Vagina (tissue), 2 donors: Measurements from ENCODE around the gene TNFAIP3.
A peak's percentile ranks its signal among the peaks of the same experiment; 100 is the strongest.

ENCODE experiments used
- POLR2A ChIP-seq, 2 donors: fragments of 450-650 bp; IDR thresholded peaks; one replicate each; pipeline ENCODE4 v1.6.1; 2017; ENCODE audit warnings: antibody characterized with exemption in 2 of 2, mild to moderate bottlenecking in 2 of 2, moderate library complexity in 2 of 2
- POLR2AphosphoS5 ChIP-seq, 2 donors: sonication (generic); formaldehyde crosslinking; IDR thresholded peaks; one replicate each; pipeline ENCODE4 v1.9.0; 2017; ENCODE audit warnings: antibody characterized with exemption in 2 of 2, mild to moderate bottlenecking in 2 of 2, low read depth in 1 of 2; ENCODE audit not compliant: insufficient read depth in 1 of 2
- TF ChIP-seq, protein P1 (sequence below), 3 experiments: fragments of 450-650 bp in 2 of 3; fragments of 200-600 bp in 1 of 3; sonication (generic) in 1 of 3; IDR thresholded peaks; one replicate each; pipeline ENCODE4 v1.5.1; 2017 to 2019; ENCODE audit warnings: antibody characterized with exemption in 3 of 3, mild to moderate bottlenecking in 2 of 3, moderate library complexity in 2 of 3

DNA sequence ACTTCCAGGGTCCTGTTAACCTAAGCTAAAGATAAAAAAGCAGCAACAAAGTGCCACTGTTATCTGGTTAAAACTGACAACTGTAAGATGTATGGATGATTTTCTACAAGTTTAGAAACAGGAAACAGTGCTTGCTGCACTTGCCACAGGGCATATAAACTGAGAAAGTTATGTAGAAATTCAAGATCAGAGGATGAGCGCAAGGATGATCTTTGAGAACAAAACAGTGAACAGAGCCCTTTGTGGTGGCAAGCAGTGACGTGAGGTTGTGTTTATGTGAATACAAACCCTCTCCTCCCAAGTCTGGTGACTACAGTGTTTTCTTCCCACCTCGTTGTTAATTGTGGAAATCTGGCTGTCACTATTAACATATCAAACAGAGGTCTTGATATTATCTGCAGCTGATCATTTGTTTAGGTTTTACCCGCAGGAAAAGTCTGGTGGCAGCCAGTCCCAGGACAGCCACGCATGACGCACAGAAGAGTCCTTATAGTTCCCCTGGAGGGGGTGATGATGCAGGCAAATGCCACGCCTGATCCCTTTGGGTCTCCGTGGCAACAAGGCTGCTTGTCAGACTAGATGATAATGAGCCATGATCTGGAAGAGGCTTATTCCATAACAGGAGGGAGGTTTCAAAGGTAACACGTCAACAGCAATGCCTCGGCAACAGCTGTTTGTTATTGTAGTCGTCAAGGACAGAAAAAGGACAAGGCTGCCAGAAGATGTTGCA, 43.1 kb upstream of the TNFAIP3 start:
- TF ChIP-seq, protein P1, sequence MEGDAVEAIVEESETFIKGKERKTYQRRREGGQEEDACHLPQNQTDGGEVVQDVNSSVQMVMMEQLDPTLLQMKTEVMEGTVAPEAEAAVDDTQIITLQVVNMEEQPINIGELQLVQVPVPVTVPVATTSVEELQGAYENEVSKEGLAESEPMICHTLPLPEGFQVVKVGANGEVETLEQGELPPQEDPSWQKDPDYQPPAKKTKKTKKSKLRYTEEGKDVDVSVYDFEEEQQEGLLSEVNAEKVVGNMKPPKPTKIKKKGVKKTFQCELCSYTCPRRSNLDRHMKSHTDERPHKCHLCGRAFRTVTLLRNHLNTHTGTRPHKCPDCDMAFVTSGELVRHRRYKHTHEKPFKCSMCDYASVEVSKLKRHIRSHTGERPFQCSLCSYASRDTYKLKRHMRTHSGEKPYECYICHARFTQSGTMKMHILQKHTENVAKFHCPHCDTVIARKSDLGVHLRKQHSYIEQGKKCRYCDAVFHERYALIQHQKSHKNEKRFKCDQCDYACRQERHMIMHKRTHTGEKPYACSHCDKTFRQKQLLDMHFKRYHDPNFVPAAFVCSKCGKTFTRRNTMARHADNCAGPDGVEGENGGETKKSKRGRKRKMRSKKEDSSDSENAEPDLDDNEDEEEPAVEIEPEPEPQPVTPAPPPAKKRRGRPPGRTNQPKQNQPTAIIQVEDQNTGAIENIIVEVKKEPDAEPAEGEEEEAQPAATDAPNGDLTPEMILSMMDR (IDR thresholded peaks at IDR 0.05) = no peak
- TF ChIP-seq POLR2A (IDR thresholded peaks at IDR 0.05) (no peak), POLR2AphosphoS5 (IDR thresholded peaks at IDR 0.05; ENCODE audit: insufficient read depth in 1 of 2, low read depth in 1 of 2) (peak in 1 of 2 donors; percentile 51)
